Vagina (tissue), 2 donors: Measurements from ENCODE around the gene LIMCH1.

ENCODE experiments used
- POLR2A ChIP-seq, 2 donors: fragments of 450-650 bp; IDR thresholded peaks; one replicate each; pipeline ENCODE4 v1.6.1; 2017; ENCODE audit warnings: antibody characterized with exemption in 2 of 2, mild to moderate bottlenecking in 2 of 2, moderate library complexity in 2 of 2
- TF ChIP-seq, protein P1 (sequence below), 3 experiments: fragments of 450-650 bp in 2 of 3; fragments of 200-600 bp in 1 of 3; sonication (generic) in 1 of 3; IDR thresholded peaks; one replicate each; pipeline ENCODE4 v1.5.1; 2017 to 2019; ENCODE audit warnings: antibody characterized with exemption in 3 of 3, mild to moderate bottlenecking in 2 of 3, moderate library complexity in 2 of 3

DNA sequence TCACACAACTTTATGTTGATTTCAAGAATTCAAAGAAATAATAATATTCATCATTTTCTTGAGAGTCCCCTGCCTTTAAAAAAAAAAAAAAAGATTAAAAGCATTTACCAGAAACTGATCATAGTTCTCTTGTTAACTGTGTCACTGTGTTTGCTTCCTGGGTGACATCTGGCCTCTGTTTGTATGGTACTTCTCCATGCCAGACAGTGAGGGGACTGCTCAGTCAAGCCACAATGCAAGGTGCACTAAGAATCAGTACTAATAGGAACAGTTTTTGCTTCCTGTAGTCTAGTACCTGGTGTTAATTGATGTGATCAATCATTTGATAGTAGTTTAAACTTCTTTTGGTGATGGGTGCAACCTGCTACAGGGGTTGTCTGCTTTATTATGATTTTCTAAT, 133.0 kb downstream of the LIMCH1 start:
- TF ChIP-seq, protein P1, sequence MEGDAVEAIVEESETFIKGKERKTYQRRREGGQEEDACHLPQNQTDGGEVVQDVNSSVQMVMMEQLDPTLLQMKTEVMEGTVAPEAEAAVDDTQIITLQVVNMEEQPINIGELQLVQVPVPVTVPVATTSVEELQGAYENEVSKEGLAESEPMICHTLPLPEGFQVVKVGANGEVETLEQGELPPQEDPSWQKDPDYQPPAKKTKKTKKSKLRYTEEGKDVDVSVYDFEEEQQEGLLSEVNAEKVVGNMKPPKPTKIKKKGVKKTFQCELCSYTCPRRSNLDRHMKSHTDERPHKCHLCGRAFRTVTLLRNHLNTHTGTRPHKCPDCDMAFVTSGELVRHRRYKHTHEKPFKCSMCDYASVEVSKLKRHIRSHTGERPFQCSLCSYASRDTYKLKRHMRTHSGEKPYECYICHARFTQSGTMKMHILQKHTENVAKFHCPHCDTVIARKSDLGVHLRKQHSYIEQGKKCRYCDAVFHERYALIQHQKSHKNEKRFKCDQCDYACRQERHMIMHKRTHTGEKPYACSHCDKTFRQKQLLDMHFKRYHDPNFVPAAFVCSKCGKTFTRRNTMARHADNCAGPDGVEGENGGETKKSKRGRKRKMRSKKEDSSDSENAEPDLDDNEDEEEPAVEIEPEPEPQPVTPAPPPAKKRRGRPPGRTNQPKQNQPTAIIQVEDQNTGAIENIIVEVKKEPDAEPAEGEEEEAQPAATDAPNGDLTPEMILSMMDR (IDR thresholded peaks at IDR 0.05), result no peak
- no peak for TF ChIP-seq POLR2A (IDR thresholded peaks at IDR 0.05)
